ENCODE data around the gene RAD51B. TPM values are rescaled to one million over a fixed set of nuclear protein-coding genes. Genes with fewer than 3 reads are reported as not detected.
A peak's percentile ranks its signal among the peaks of the same experiment; 100 is the strongest.

Gene RAD51B
- total RNA-seq, 4 donors from 2014 or later = 5.0 to 31.8 (median 20.6) TPM

DNA sequence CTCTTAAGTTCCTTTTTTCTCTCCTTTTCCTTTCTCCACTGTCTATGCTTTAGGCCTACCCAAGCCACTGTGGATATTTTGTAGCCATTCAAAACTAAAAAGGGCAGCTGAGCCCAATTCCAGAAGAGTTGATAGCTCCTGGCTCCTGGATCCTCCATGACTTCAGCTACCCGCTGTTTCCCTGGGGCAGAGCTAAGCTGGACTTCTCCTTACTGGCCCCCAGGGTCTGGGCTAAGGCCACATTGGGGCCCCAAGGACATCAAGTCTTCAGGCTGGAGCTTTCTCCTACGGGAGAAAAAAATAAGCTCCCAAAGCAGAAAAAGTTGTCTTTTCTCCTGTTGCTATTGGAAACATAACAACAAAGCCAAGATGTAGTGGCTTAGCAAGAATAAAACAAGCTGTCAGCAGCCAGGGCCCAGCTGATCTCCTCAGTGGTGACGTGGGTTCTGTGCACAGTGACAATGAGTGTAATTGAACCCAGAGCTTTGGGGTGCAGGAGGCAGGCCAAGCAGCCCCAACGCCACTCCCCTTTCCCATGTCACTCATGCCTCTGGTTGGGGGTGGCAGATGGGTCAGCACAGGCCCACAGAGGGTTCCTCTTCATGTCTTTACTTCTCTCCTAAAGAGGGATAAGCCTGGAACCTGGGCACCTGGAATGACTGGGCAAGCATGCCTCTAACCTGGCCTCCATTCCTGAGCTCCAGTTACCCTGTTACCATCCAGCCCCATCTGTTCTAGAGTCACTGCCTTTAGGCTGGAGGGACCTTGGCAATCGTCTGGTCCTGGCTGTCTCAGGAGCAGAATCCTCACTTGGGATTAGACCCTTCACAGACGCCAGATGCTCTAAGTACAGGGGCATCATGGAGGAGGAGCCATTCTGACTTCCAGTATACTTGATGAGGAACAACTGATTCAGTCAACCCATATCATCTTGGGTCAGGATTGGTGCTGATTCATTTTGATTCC, 802.1 kb downstream of the RAD51B start:
- TF ChIP-seq POLR2A (IDR thresholded peaks at IDR 0.05) (no peak), POLR2AphosphoS5 (IDR thresholded peaks at IDR 0.05) (peak in 1 of 3 donors; percentile 21)
- H3K27me3 ChIP-seq = no peaks in the 10 kb centered on the region
- no peaks in the 10 kb centered on the region for H3K36me3 ChIP-seq
- H3K4me1 ChIP-seq = peaks cover 0 to 7% (median 0%) of the 10 kb centered on the region in 4 donors
- no peak for DNase-seq
- H3K27ac ChIP-seq = peak overlapping the region; percentile 46 to 62 (median 56)
- WGBS, 2 donors (ENCODE audit: low coverage in 1 of 2) = 72% methylated on average over 6 of the region's 6 CpGs; no CpG with 5 or more reads in 1 of the 2 donors
- no peak overlapping the region for H3K4me3 ChIP-seq
- intact Hi-C loops (cut with DNase I; ENCODE audit: low total_unique reads) = no loop called here
- H3K9me3 ChIP-seq = peaks cover 14 to 16% of the 10 kb centered on the region in 2 donors
- in situ Hi-C loops (cut with MboI; ENCODE audit: low pct_ligation_motif_present in 1 of 4, low pct_unique_long_range_greater_than_20kb in 1 of 4, low sequenced_read_pairs in 3 of 4) = no loop called here

DNA sequence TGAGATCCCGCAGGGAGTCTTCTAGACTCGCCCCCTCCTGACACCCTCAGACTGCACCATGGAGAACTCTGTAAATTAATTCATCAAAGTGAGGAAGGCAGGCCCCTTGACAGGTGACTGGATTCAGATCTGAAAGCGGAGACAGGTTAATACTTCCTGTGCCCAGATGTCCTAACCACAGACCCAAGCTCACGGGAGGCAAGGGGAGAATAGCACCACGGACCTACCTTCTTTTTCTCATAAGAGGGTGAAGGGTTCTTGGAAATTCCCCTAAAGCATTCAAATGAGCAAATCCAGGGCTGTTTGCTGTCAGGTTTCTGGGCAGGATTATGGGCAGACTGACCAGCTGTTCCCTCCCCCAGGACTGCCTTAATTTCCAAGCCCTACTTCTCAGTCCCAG, 803.3 kb downstream of the RAD51B start:
- Histone ChIP-seq H3K9me3 (peaks cover 2 to 4% of the 10 kb centered on the region in 2 donors), H3K4me1 (peaks cover 0 to 13% (median under 1%) of the 10 kb centered on the region in 4 donors), H3K4me3 (no peak overlapping the region), H3K27ac (no peak overlapping the region), H3K36me3 (no peaks in the 10 kb centered on the region), H3K27me3 (no peaks in the 10 kb centered on the region)
- intact Hi-C loops (cut with DNase I; ENCODE audit: low total_unique reads) = no loop called here
- TF ChIP-seq POLR2AphosphoS5 (IDR thresholded peaks at IDR 0.05) = peak in 1 of 3 donors; percentile 25
- TF ChIP-seq, protein P1, sequence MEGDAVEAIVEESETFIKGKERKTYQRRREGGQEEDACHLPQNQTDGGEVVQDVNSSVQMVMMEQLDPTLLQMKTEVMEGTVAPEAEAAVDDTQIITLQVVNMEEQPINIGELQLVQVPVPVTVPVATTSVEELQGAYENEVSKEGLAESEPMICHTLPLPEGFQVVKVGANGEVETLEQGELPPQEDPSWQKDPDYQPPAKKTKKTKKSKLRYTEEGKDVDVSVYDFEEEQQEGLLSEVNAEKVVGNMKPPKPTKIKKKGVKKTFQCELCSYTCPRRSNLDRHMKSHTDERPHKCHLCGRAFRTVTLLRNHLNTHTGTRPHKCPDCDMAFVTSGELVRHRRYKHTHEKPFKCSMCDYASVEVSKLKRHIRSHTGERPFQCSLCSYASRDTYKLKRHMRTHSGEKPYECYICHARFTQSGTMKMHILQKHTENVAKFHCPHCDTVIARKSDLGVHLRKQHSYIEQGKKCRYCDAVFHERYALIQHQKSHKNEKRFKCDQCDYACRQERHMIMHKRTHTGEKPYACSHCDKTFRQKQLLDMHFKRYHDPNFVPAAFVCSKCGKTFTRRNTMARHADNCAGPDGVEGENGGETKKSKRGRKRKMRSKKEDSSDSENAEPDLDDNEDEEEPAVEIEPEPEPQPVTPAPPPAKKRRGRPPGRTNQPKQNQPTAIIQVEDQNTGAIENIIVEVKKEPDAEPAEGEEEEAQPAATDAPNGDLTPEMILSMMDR (IDR thresholded peaks at IDR 0.05) = no peak
- DNase-seq = no peak
- WGBS, 2 donors (ENCODE audit: low coverage in 1 of 2) = 89% methylated on average over 5 of the region's 5 CpGs; no CpG with 5 or more reads in 1 of the 2 donors
- in situ Hi-C loops (cut with MboI; ENCODE audit: low pct_ligation_motif_present in 1 of 4, low pct_unique_long_range_greater_than_20kb in 1 of 4, low sequenced_read_pairs in 3 of 4) = no loop called here

DNA sequence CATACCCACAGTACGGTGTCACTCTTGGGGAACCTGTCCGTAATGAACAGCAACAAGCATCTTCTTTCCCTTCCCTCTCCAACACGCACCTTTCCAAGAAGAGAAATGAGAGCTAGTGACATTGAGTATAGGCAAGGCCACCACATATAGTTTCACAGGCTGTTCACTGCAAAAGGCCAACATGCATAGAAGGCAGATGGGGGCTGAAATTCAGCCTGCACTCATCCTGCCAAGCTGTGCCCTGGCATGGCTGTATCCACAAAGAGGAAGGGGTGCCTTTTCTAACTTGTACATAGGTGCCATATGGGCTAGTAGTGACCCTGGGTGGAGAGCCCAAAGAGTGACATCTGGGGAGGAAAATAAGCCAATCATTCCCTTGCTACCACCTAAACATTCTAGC, 803.7 kb downstream of the RAD51B start:
- no peak for DNase-seq
- Histone ChIP-seq H3K27me3 (no peaks in the 10 kb centered on the region), H3K4me3 (no peak overlapping the region), H3K9me3 (no peaks in the 10 kb centered on the region), H3K27ac (no peak overlapping the region), H3K36me3 (no peaks in the 10 kb centered on the region), H3K4me1 (peaks cover 0 to 18% (median 2%) of the 10 kb centered on the region in 4 donors)
- no peak for TF ChIP-seq POLR2AphosphoS5 (IDR thresholded peaks at IDR 0.05)
- TF ChIP-seq EP300 (IDR thresholded peaks at IDR 0.05; ENCODE audit: low read depth) = no peak
- TF ChIP-seq, protein P1 (IDR thresholded peaks at IDR 0.05) = no peak
- no peak for TF ChIP-seq POLR2A (IDR thresholded peaks at IDR 0.05)
- in situ Hi-C loops (cut with MboI; ENCODE audit: low pct_ligation_motif_present in 1 of 4, low pct_unique_long_range_greater_than_20kb in 1 of 4, low sequenced_read_pairs in 3 of 4) (no loop called here), intact Hi-C loops (cut with DNase I; ENCODE audit: low total_unique reads) (no loop called here)
- WGBS, 2 donors (ENCODE audit: low coverage in 1 of 2) = 91% methylated on average over 3 of the region's 3 CpGs; no CpG with 5 or more reads in 1 of the 2 donors

DNA sequence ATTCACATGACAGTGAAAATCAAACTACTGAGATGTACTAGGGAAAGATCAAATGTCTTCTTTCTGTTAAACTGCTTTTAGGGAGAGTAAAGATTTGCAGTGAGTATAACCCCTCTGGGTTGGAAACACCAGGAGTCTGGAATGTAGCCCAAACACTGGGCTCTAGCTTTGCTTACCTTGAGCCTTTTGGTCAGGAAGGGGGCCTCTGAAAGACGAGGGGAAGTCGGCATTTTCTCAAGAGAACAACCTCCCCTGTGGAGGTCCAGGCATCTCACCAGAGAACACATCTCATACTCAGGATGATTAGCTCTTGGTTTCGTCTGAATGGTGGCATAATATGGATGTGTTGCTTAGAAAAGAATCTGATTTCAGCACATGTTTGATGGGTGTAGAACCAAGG, 804.2 kb downstream of the RAD51B start:
- intact Hi-C loops (cut with DNase I; ENCODE audit: low total_unique reads) (no loop called here), in situ Hi-C loops (cut with MboI; ENCODE audit: low pct_ligation_motif_present in 1 of 4, low pct_unique_long_range_greater_than_20kb in 1 of 4, low sequenced_read_pairs in 3 of 4) (no loop called here)
- H3K27ac ChIP-seq = no peak overlapping the region
- no peak overlapping the region for H3K4me3 ChIP-seq
- 88% methylated on average over 3 of the region's 3 CpGs; no CpG with 5 or more reads in 1 of the 2 donors for WGBS, 2 donors (ENCODE audit: low coverage in 1 of 2)
- peaks cover 0 to 20% (median 4%) of the 10 kb centered on the region in 4 donors for H3K4me1 ChIP-seq
- no peaks in the 10 kb centered on the region for H3K36me3 ChIP-seq
- H3K27me3 ChIP-seq = no peaks in the 10 kb centered on the region
- no peak for TF ChIP-seq EP300 (IDR thresholded peaks at IDR 0.05; ENCODE audit: low read depth)
- DNase-seq = no peak
- H3K9me3 ChIP-seq = no peaks in the 10 kb centered on the region

DNA sequence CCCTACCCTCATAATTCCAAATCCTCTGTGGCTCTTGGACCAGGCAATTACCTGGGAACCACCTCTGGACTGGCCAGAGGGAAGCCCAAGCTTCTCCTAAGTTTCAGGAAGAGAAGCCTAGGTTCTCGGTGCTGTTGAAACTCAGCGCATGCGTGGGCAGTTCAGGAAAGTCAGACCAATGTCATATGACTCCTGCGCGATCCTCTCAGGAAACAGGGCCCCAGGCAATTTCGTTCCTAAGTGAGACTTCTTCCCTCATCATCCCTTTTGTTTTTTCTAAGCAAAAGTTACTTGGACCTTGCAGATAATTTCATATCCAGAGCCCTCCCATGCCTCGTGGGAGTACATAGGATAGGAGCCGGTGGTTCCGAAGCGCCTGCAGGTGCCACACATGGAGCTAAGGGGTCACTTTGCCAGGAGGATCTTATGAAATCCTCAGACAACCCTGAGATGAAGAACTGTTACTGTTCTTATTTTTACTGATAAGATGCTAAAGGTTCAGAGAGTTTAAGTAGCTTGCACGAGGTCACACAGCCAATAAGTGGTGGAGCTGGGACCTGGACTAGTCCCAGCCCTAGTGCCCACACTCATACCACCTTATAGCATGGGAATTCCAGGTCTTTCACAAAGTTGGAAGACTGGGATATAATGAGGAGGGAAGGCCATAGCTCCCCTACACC, 805.1 kb downstream of the RAD51B start:
- TF ChIP-seq POLR2AphosphoS5 (IDR thresholded peaks at IDR 0.05) (no peak), EP300 (IDR thresholded peaks at IDR 0.05; ENCODE audit: low read depth) (no peak), POLR2A (IDR thresholded peaks at IDR 0.05) (no peak)
- TF ChIP-seq, protein P1 (IDR thresholded peaks at IDR 0.05) = no peak
- Histone ChIP-seq H3K4me3 (no peak overlapping the region), H3K27me3 (no peaks in the 10 kb centered on the region), H3K27ac (no peak overlapping the region), H3K4me1 (peaks cover 0 to 27% (median 8%) of the 10 kb centered on the region in 4 donors), H3K9me3 (no peaks in the 10 kb centered on the region), H3K36me3 (no peaks in the 10 kb centered on the region)
- intact Hi-C loops (cut with DNase I; ENCODE audit: low total_unique reads) (no loop called here), in situ Hi-C loops (cut with MboI; ENCODE audit: low pct_ligation_motif_present in 1 of 4, low pct_unique_long_range_greater_than_20kb in 1 of 4, low sequenced_read_pairs in 3 of 4) (no loop called here)
- DNase-seq = no peak
- 90 to 93% methylated on average over 6 to 11 of the region's 11 CpGs for WGBS, 2 donors (ENCODE audit: low coverage in 1 of 2)
